PC-9 (cell line): ENCODE results near the gene SPAG7. TPM values are rescaled to one million over a fixed set of nuclear protein-coding genes. Genes with fewer than 3 reads are reported as not detected.

Experiments
- BruUV-seq: library from RNA; stranded (reverse); fragments of 400-500 nt; replicated peaks from 2 replicates; lab custom pipeline; 2021; lab: Mats Ljungman, UMichigan
- CTCF ChIA-PET: fragments of 300-600 bp; sonication (Branson Sonifier 250); formaldehyde crosslinking; loops from one replicate; lab custom pipeline; 2022; ENCODE audit warnings: antibody characterized with exemption; lab: Charles Lee
- POLR2A ChIA-PET: fragments of 300-600 bp; sonication (Branson Sonifier 250); formaldehyde crosslinking; loops from one replicate; lab custom pipeline; 2022; ENCODE audit warnings: antibody characterized with exemption; ENCODE audit not compliant: unreplicated experiment; lab: Charles Lee
- DNase-seq, 2 experiments: peaks; one replicate each; pipeline versions ENCODE4 v3.0.0 to v3.0.0-alpha.2; 2015 to 2022; ENCODE audit warnings: mixed read lengths in 1 of 2
- H2AFZ ChIP-seq: fragments of 200-600 bp; sonication (generic); 2 replicates; pipeline ENCODE4 v1.8.1; 2017; ENCODE audit warnings: antibody characterized with exemption
- H3F3A ChIP-seq: fragments of 200-600 bp; sonication (generic); 2 replicates; pipeline ENCODE4 v1.8.1; 2017; ENCODE audit warnings: antibody characterized with exemption, mild to moderate bottlenecking, low read depth; ENCODE audit not compliant: insufficient read depth
- H3K27ac ChIP-seq: fragments of 200-600 bp; sonication (generic); 2 replicates; pipeline ENCODE4 v1.6.1; 2016; ENCODE audit warnings: mixed run types
- H3K27me3 ChIP-seq: fragments of 200-600 bp; sonication (generic); 2 replicates; pipeline ENCODE4 v1.6.1; 2016; ENCODE audit warnings: low read depth, mixed run types; ENCODE audit not compliant: insufficient read depth
- H3K36me3 ChIP-seq: fragments of 200-600 bp; sonication (generic); 2 replicates; pipeline ENCODE4 v1.6.1; 2016; ENCODE audit warnings: low read depth, mixed run types
- H3K4me1 ChIP-seq: fragments of 200-600 bp; sonication (generic); replicated peaks from 2 replicates; pipeline ENCODE4 v1.6.1; 2016; ENCODE audit warnings: mixed run types; ENCODE audit not compliant: insufficient read depth
- H3K4me2 ChIP-seq: fragments of 200-600 bp; sonication (generic); 2 replicates; pipeline ENCODE4 v1.6.1; 2017; ENCODE audit warnings: mixed run types
- H3K4me3 ChIP-seq: fragments of 200-600 bp; sonication (generic); 2 replicates; pipeline ENCODE4 v1.6.1; 2016; ENCODE audit warnings: mixed run types
- H3K79me2 ChIP-seq: fragments of 200-600 bp; sonication (generic); 2 replicates; pipeline ENCODE4 v1.6.1; 2017; ENCODE audit warnings: low read depth, mixed run types
- H3K9me2 ChIP-seq: fragments of 200-600 bp; sonication (generic); 2 replicates; pipeline ENCODE4 v1.8.1; 2017; ENCODE audit warnings: mild to moderate bottlenecking; ENCODE audit not compliant: insufficient read depth
- H3K9me3 ChIP-seq: fragments of 200-600 bp; sonication (generic); 2 replicates; pipeline ENCODE4 v1.8.1; 2016; ENCODE audit warnings: low read depth; ENCODE audit not compliant: insufficient read depth
- H4K20me1 ChIP-seq: fragments of 200-600 bp; sonication (generic); 2 replicates; pipeline ENCODE4 v1.8.1; 2017; ENCODE audit not compliant: insufficient read depth
- CTCF ChIP-seq: fragments of 200-600 bp; sonication (generic); conservative IDR thresholded peaks from 2 replicates; pipeline ENCODE4 v1.6.1; 2017; ENCODE audit warnings: mixed run types, antibody characterized with exemption, mild to moderate bottlenecking, moderate library complexity
- EZH2 ChIP-seq: fragments of 200-600 bp; sonication (generic); IDR thresholded peaks from 2 replicates; pipeline ENCODE4 v1.8.0; 2017; ENCODE audit warnings: antibody characterized with exemption, low read depth
- intact Hi-C: fragments of 100-400 bp; cut with micrococcal nuclease; formaldehyde crosslinking; loops from one replicate; pipeline ENCODE4 v1.10.0; 2022; ENCODE audit not compliant: unreplicated experiment
- total RNA-seq: library from RNA; stranded (reverse); gene quantifications from 2 replicates; pipeline ENCODE4 v1.2.3, GENCODE V29; 2021

The SPAG7 gene
- total RNA-seq, 1 experiment from 2014 or later = 40.4 TPM

DNA sequence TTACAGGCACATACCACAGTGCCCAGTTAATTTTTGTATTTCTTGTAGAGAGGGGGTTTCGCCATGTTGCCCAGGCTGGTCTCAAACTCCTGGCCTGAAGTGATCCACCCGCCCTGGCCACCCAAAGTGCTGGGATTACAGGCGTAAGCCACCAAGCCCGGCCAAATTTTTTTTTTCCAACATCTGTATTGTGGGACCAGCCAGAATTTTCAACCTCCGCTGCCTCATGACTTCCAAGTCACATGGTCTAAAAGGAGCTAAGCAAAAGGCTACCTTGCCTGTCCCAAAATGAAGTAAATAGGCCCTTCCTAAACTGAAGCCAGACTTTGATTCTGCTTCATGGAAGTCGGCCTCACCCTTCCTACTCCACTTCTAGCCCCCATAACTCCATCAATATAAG is 4.2 kb upstream of the SPAG7 start:
- H3K4me3 ChIP-seq = no peak overlapping the region
- no peak for DNase-seq
- no peaks in the 10 kb centered on the region for H3K9me2 ChIP-seq
- H3K27ac ChIP-seq = no peak overlapping the region
- peaks cover 34% of the 10 kb centered on the region for H3K79me2 ChIP-seq
- peaks cover 11% of the 10 kb centered on the region for H3K4me1 ChIP-seq
- no peaks in the 10 kb centered on the region; the same call in 1 of the 2 replicates for H3K36me3 ChIP-seq
- H3K9me3 ChIP-seq = no peaks in the 10 kb centered on the region
- H3K27me3 ChIP-seq = no peaks in the 10 kb centered on the region
- H3K4me2 ChIP-seq = no peak overlapping the region
- intact Hi-C loops = no loop called here
- no peaks in the 10 kb centered on the region for H4K20me1 ChIP-seq
- H3F3A ChIP-seq = peaks cover 33% of the 10 kb centered on the region
- POLR2A ChIA-PET = no interaction called here
- CTCF ChIA-PET = no interaction called here
- no TSS peak for BruUV-seq
- no peak for TF ChIP-seq CTCF
- no peak overlapping the region for H2AFZ ChIP-seq

GRCh38 chr17:4970273-4970672 is 2.7 kb upstream of the SPAG7 start:
- H3F3A ChIP-seq = peaks cover 45% of the 10 kb centered on the region
- no peak overlapping the region; the same call in 1 of the 2 replicates for H3K4me3 ChIP-seq
- no peaks in the 10 kb centered on the region for H3K9me2 ChIP-seq
- DNase-seq = no peak
- peak overlapping the region; percentile 87 for H3K4me2 ChIP-seq
- H3K9me3 ChIP-seq = no peaks in the 10 kb centered on the region
- peaks cover 25% of the 10 kb centered on the region for H3K4me1 ChIP-seq
- intact Hi-C loops = no loop called here
- H4K20me1 ChIP-seq = no peaks in the 10 kb centered on the region
- no peaks in the 10 kb centered on the region for H3K27me3 ChIP-seq
- CTCF ChIA-PET = no interaction called here
- peak overlapping the region; percentile 95 for H3K27ac ChIP-seq
- POLR2A ChIA-PET = no interaction called here
- TF ChIP-seq CTCF (no peak), EZH2 (no peak)
- peaks cover 45% of the 10 kb centered on the region for H3K79me2 ChIP-seq
- H3K36me3 ChIP-seq = no peaks in the 10 kb centered on the region; the same call in 1 of the 2 replicates
- H2AFZ ChIP-seq = no peak overlapping the region
- no TSS peak for BruUV-seq

DNA sequence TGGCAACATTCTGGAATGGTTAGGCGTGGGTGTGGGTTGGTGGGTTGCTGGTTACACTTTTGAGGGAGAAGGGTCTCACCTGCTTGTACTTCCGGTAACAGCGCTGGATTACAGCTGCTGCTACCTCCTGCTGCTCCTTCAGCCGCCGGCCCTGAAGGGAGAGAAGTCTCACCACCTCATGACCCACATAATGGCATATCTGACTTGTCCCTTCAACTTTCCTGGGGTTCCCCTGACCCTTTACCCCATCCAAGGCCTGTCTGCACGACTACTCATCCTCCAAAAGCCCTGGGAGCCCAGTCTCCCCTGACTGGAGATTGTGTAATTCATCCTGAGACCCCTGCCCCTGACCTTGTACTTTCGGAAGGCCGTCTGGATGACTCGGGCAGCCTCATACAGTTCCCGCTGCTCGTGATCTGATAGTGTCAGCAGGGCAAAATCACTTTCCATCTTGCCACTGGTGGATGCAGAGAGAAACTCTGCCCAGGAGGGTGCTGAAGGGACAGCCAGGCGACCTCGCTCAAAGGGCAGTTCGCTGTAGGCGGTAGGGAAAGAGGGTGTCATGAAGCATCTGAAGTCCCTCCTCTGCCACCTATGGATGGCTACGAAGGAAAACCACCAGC is 2.0 kb upstream of the SPAG7 start:
- Histone ChIP-seq H3K9me3 (no peaks in the 10 kb centered on the region), H3K4me1 (peaks cover 25% of the 10 kb centered on the region), H3K36me3 (no peaks in the 10 kb centered on the region; the same call in 1 of the 2 replicates), H3K4me2 (peak overlapping the region; percentile 87), H3K9me2 (no peaks in the 10 kb centered on the region), H3K27ac (peak overlapping the region; percentile 95), H3K4me3 (peak overlapping the region; percentile 72), H3K79me2 (peaks cover 49% of the 10 kb centered on the region), H3F3A (peaks cover 48% of the 10 kb centered on the region), H3K27me3 (no peaks in the 10 kb centered on the region), H2AFZ (peak overlapping the region; percentile 66; the same call in 1 of the 2 replicates), H4K20me1 (no peaks in the 10 kb centered on the region)
- TSS peak; percentile 43 for BruUV-seq
- ChIA-PET CTCF (interaction anchor here (0.5 kb wide), 1 partner anchor 90 kb away, joined by 3 read pairs; no protein-coding TSS in a partner anchor), POLR2A (interaction anchor here (0.6 kb wide), 4 partner anchors 18 to 500 kb away, joined by 3 to 7 read pairs (median 4); partner anchors contain the start of gene CAMTA2)
- TF ChIP-seq EZH2 = no peak
- TF ChIP-seq CTCF = no peak
- DNase-seq = no peak
- intact Hi-C loops = no loop called here
